Measurements from ENCODE around the gene GNMT.
A peak's percentile ranks its signal among the peaks of the same experiment; 100 is the strongest.
"Not testable (repeated sequence)": the region's sequence is repeated elsewhere in the genome, so short reads cannot be mapped to it uniquely, and the experiment has no call there.

GNMT gene

GRCh38 chr6:42973926-42974325 is 13.4 kb downstream of the GNMT start:
- DNase-seq, result no peak

DNA sequence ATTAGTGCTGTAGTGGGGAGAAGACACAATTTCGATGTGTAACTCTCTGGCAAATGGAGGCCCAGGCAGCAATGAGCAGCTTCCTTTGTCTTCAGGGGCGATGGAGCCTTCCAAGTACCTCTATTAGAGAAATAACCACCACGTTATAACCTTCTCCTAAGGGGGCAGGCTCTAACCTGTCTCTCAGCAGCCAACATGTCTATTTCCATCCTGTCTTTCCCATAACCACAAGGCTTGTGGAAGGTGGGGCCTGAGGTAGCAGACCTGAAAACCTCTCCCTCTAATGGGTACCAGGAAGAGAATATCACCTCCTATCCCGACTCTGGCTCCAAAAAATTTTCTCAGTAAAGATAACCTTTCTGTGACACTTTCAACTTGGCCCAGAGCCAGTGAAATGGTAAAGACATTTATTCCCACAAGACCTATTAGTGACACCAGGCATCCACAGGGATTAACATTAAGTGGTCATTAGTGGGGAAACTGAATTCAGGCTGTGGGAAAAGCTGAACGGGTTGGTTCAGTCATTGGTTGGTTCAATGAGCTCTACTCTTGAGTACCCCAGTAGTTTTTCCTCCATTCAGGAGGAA is 14.5 kb downstream of the GNMT start:
- DNase-seq, result no peak

DNA sequence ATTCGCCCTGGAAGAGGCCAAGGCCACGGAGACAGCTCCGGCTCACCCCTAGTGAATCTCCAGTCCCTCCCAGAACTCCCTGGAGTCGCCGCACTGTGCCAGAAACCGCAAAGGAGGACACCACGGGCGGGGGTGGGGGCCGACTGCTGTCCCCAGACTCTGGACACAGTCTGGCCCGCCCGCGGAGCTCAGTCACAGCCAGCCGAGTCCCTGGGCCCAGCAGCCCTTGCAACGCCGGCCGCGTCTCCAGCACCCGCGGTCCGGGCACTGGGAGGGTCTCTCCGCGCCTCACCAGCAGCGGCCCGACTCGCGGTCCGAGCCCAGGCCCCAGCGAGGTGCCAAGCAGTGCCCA is 17.9 kb downstream of the GNMT start:
- peak in 4 of 56 donors; percentile 17 to 42 (median 38) for DNase-seq

- DNase-seq, result peak; percentile 35 to 89 (median 77)
These were observed 18.4 kb downstream of the GNMT start, which contains the start of gene PEX6 for GRCh38 chr6:42978839-42979522. TSS of gene PEX6 (minus strand) at chr6:42979181. CDS start at chr6:42979150, 31 bp downstream.

- peak in 4 of 56 donors; percentile 37 to 53 (median 44) for DNase-seq
These were observed 19.1 kb downstream of the GNMT start for GRCh38 chr6:42979523-42980177.

DNA sequence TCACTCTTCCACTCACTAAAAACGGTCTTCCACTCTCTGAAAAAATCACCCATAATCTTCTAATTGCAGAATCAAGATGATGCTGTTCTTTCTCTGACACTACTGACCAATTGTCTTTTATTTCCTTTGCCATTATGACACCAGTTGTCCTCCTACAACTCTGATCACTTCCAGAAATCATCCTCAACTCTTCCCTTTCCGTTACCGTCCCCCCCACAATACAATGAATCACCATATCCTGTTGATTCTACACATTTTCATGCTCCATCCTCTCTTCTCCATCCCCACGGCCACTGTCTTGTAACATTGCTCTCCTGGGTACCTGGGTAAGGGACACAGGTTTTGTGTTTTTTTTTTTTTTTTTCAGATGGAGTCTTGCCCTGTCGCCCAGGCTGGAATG is 21.3 kb downstream of the GNMT start:
- DNase-seq, result no peak

DNA sequence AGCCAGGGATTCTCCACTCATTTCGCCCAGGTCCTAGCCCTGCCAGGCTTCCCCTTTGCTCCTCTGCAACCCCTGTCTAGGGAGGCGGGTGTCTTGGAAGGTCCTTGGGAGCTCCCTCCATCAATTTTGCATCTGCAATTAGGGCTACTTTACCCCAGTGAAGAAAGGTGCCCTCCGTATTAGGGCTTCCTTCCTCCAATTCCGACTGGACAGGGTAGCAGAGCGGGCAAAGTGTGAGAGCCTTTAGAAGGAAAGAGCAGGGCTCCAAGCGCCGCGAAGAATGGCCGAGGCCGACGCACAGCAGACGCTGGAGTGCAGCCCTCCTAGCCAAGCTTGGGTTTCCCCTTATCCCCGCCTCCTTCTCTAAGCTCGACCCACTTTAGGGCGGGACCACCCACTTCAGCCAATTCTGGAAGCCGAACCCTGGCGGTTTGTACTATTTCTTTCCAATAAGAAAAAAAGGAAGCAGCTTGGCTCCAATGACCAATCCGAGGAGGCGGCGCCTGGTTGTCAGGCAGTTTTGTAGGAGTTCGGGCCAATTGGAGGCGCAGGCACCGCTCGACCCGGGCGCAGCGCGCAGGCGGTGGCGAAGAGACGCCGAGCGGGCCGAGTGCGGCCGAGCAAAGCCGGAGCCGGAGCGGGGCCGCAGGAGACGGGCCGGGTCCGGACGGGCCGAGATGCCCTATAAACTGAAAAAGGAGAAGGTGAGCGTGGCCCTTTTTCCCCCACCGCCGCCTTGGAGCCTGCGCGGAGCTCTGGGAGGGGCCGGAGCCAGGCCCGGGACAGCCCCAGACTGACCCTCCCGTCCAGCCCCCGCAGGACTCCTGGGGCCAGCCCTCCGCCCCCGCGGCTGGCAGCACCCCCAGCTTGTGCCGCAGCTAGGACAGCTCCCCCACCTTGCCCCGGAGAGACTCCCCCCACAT is 23.7 kb downstream of the GNMT start, which contains the start of gene PPP2R5D:
Gene PPP2R5D (plus strand): TSS at position 570 of the 923 bp plus-strand sequence. CDS start 108 bp downstream, at position 678.
- DNase-seq, result peak; percentile 51 to 99 (median 96)

- DNase-seq, result no peak
These were observed 24.4 kb downstream of the GNMT start for GRCh38 chr6:42984924-42985475.

- no peak for DNase-seq
These were observed 27.2 kb downstream of the GNMT start for GRCh38 chr6:42987533-42988451.

DNA sequence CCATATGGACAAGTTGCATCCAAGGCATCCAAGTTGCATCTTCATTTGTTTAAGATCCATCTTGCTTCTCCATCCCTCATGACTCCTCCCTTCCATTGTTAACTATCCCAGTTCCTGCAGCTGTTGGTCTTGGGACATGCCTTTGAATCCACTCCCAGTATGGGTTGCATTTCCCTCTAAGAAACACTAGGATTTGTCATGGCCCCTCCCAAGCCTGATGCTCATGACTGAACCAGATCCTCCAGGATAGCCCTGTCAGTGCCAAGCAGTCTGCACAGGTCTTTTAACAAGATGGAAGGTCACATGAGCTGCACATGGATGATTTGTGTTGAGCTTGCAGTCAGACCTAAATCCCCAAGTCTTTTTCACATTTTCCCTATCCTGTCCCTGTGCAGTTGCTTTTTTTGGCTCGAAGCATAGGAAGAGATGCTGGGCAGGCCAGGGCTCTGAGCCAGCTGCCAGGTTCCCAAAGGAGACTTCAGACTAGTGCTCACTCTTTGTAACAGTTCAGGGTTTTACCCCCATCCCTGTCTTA is 28.0 kb downstream of the GNMT start:
- no peak for DNase-seq

- no peak for DNase-seq
These were observed 29.4 kb downstream of the GNMT start for GRCh38 chr6:42989923-42990322.

- DNase-seq, result no peak
These were observed 32.9 kb downstream of the GNMT start for GRCh38 chr6:42993445-42993844.

DNA sequence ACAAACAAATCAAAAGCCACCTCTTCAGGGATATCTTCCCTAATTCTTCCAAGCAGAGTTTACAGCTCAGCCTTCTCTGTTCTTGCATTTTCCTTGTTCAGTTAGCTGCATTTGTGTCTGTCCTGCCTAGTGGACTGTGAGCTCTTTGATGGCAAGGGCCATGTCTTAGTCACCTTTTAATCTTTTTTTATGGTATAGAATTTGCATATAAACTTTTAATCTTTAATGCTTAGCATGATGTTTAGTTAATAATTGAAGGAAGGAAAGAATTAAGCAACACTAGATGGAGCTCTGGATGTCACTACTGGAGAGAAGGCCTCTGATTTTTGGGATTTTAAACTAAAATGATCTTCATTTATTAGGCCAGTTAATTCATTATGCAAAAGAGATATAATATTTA is 36.0 kb downstream of the GNMT start:
- DNase-seq, result no peak

DNA sequence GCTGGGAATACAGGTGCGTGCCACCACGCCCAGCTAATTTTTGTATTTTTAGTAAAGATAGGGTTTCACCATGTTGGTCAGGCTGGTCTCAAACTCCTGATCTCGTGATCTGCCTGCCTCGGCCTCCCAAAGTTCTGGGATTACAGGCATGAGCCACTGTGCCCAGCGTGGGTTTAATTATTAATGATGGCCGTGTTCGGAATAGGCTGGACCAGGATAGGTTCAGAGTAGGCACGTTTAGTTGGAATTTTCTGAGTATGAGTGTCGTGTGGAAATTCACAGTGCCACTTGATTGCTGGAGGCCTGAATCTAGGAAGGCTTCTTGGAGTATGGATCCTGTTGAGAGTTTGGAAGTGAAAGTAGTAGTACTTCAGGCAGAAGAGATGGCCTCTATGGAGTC is 37.7 kb downstream of the GNMT start:
- DNase-seq, result not testable (repeated sequence)

- DNase-seq, result no peak
These were observed 41.3 kb downstream of the GNMT start for GRCh38 chr6:43001843-43002242.

GRCh38 chr6:43005844-43006243 is 45.3 kb downstream of the GNMT start:
- no peak for DNase-seq

- DNase-seq, result no peak
These were observed 45.7 kb downstream of the GNMT start for GRCh38 chr6:43006251-43006650.

DNA sequence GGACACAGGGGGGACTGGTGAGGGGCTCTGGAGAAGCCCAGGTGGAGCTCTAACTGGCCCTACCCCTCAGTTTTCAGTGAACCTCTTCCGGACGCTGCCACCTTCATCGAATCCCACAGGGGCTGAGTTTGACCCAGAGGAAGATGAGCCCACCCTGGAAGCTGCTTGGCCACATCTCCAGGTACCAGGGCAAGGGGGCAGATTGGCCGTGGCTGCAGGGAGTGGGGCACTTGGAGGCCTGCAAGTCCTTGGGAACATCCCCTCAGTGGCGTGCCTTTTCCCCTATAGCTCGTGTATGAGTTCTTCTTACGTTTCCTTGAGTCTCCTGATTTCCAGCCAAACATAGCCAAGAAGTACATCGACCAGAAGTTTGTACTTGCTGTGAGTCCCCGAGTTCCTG is 46.6 kb downstream of the GNMT start:
- no peak for DNase-seq

DNA sequence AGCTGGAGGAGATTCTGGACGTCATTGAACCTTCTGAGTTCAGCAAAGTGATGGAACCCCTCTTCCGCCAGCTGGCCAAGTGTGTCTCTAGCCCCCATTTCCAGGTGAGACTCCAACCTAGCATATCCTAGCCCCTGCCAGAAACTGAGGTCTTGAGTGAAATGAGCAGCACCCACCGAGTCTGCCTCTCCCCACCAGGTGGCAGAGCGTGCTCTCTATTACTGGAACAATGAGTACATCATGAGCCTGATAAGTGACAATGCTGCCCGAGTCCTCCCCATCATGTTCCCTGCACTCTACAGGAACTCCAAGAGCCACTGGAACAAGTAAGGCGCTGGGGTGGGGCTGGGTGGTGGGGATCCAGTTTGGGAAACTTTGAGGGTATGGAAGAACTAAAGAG is 48.6 kb downstream of the GNMT start:
- peak in 10 of 56 donors; percentile 4 to 32 (median 7) for DNase-seq

GRCh38 chr6:43011207-43011606 is 50.7 kb downstream of the GNMT start:
- no peak for DNase-seq
